Measurements from ENCODE around the gene EIF2B4. TPM values are rescaled to one million over a fixed set of nuclear protein-coding genes. Genes with fewer than 3 reads are reported as not detected.

EIF2B4 gene
- total and polyA plus RNA-seq, 2 of the 13 experiments (the other 11 are each of a cell fraction or from before 2014, with no cell fraction given): 91.5 to 96.4 TPM

GRCh38 chr2:27380626-27381545 is 10.7 kb upstream of the EIF2B4 start, which contains the start of gene ZNF513 (continued):
- TF ChIP-seq ZNF143 (CRISPR knock-in tag; IDR thresholded peaks at IDR 0.05) (peak; percentile 89), ZNF740 (CRISPR knock-in tag; IDR thresholded peaks at IDR 0.05) (no peak), ZFX (CRISPR knock-in tag; IDR thresholded peaks at IDR 0.05; ENCODE audit: low read depth) (peak; percentile 57), AKAP8 (CRISPR knock-in tag; IDR thresholded peaks at IDR 0.05) (no peak), GATAD1 (CRISPR knock-in tag; IDR thresholded peaks at IDR 0.05) (peak; percentile 70), FOXP1 (IDR thresholded peaks at IDR 0.05) (no peak), FOXP1 (CRISPR knock-in tag; IDR thresholded peaks at IDR 0.05) (no peak), ZNF687 (CRISPR knock-in tag; IDR thresholded peaks at IDR 0.05) (peak; percentile 81), CBX5 (CRISPR knock-in tag; IDR thresholded peaks at IDR 0.05; ENCODE audit: borderline replicate concordance) (0 out of 2 replicates have a peak, but pooled peaks have one; percentile 20), NR0B2 (CRISPR knock-in tag; IDR thresholded peaks at IDR 0.05) (0 out of 2 replicates have a peak, but pooled peaks have one; percentile 55)
- TF ChIP-seq, protein P1, sequence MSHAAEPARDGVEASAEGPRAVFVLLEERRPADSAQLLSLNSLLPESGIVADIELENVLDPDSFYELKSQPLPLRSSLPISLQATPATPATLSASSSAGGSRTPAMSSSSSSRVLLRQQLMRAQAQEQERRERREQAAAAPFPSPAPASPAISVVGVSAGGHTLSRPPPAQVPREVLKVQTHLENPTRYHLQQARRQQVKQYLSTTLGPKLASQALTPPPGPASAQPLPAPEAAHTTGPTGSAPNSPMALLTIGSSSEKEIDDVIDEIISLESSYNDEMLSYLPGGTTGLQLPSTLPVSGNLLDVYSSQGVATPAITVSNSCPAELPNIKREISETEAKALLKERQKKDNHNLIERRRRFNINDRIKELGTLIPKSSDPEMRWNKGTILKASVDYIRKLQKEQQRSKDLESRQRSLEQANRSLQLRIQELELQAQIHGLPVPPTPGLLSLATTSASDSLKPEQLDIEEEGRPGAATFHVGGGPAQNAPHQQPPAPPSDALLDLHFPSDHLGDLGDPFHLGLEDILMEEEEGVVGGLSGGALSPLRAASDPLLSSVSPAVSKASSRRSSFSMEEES (CRISPR knock-in tag; IDR thresholded peaks at IDR 0.05): peak; percentile 45; the same call in 1 of the 2 replicates
- TF ChIP-seq, protein P2, sequence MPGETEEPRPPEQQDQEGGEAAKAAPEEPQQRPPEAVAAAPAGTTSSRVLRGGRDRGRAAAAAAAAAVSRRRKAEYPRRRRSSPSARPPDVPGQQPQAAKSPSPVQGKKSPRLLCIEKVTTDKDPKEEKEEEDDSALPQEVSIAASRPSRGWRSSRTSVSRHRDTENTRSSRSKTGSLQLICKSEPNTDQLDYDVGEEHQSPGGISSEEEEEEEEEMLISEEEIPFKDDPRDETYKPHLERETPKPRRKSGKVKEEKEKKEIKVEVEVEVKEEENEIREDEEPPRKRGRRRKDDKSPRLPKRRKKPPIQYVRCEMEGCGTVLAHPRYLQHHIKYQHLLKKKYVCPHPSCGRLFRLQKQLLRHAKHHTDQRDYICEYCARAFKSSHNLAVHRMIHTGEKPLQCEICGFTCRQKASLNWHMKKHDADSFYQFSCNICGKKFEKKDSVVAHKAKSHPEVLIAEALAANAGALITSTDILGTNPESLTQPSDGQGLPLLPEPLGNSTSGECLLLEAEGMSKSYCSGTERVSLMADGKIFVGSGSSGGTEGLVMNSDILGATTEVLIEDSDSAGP (CRISPR knock-in tag; IDR thresholded peaks at IDR 0.05; ENCODE audit: borderline replicate concordance): peak; percentile 46; the same call in 1 of the 2 replicates
- TF ChIP-seq, protein P3, sequence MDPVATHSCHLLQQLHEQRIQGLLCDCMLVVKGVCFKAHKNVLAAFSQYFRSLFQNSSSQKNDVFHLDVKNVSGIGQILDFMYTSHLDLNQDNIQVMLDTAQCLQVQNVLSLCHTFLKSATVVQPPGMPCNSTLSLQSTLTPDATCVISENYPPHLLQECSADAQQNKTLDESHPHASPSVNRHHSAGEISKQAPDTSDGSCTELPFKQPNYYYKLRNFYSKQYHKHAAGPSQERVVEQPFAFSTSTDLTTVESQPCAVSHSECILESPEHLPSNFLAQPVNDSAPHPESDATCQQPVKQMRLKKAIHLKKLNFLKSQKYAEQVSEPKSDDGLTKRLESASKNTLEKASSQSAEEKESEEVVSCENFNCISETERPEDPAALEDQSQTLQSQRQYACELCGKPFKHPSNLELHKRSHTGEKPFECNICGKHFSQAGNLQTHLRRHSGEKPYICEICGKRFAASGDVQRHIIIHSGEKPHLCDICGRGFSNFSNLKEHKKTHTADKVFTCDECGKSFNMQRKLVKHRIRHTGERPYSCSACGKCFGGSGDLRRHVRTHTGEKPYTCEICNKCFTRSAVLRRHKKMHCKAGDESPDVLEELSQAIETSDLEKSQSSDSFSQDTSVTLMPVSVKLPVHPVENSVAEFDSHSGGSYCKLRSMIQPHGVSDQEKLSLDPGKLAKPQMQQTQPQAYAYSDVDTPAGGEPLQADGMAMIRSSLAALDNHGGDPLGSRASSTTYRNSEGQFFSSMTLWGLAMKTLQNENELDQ (CRISPR knock-in tag; IDR thresholded peaks at IDR 0.05; ENCODE audit: borderline replicate concordance): 0 out of 2 replicates have a peak, but pooled peaks have one; percentile 11
- TF ChIP-seq, protein P4, sequence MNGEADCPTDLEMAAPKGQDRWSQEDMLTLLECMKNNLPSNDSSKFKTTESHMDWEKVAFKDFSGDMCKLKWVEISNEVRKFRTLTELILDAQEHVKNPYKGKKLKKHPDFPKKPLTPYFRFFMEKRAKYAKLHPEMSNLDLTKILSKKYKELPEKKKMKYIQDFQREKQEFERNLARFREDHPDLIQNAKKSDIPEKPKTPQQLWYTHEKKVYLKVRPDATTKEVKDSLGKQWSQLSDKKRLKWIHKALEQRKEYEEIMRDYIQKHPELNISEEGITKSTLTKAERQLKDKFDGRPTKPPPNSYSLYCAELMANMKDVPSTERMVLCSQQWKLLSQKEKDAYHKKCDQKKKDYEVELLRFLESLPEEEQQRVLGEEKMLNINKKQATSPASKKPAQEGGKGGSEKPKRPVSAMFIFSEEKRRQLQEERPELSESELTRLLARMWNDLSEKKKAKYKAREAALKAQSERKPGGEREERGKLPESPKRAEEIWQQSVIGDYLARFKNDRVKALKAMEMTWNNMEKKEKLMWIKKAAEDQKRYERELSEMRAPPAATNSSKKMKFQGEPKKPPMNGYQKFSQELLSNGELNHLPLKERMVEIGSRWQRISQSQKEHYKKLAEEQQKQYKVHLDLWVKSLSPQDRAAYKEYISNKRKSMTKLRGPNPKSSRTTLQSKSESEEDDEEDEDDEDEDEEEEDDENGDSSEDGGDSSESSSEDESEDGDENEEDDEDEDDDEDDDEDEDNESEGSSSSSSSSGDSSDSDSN (CRISPR knock-in tag; IDR thresholded peaks at IDR 0.05): peak; percentile 25; the same call in 1 of the 2 replicates
